HepG2 (cell line): ENCODE results near the gene RBM44. TPM values are rescaled to one million over a fixed set of nuclear protein-coding genes. Genes with fewer than 3 reads are reported as not detected.

ENCODE experiments used
- ATAC-seq: fragments of 200-7000 bp; cut with Tn5 transposase; 3 replicates; pipeline ENCODE4 v1.9.1; 2020; ENCODE audit warnings: mild to moderate bottlenecking, moderate library complexity
- BruUV-seq: library from RNA; stranded (reverse); fragments of 400-500 nt; replicated peaks from 2 replicates; lab custom pipeline; 2021; lab: Mats Ljungman, UMichigan
- CTCF ChIA-PET: fragments of 300-600 bp; formaldehyde crosslinking; extraction: SDS; loops from one replicate; lab custom pipeline; 2021; ENCODE audit warnings: low total read pairs, inconsistent platforms, low intra/inter-chr PET ratio; lab: Yijun Ruan, JAX
- POLR2A ChIA-PET: fragments of 350-600 bp; sonication (Branson Sonifier 250); formaldehyde crosslinking; loops from one replicate; lab custom pipeline; 2020; ENCODE audit warnings: antibody characterized with exemption, inconsistent platforms; lab: Yijun Ruan, JAX
- DNase-seq: peaks from one replicate; pipeline ENCODE4 v3.0.0-alpha.2; 2015; ENCODE audit warnings: low spot score
- FAIRE-seq: peaks from 3 replicates; lab custom pipeline; 2011; peaks lifted over from hg19 to GRCh38; lab: Jason Lieb, UNC
- H2AFZ ChIP-seq: one replicate; pipeline ENCODE4 v1.6.1; 2011; ENCODE audit warnings: low read length, inconsistent platforms
- H3K27ac ChIP-seq: fragments of 300-600 bp; 3 replicates; pipeline ENCODE4 v1.8.0; 2011; ENCODE audit warnings: mixed run types, mild to moderate bottlenecking, mixed read lengths, low read length, inconsistent platforms; ENCODE audit not compliant: insufficient read depth; ENCODE audit errors: extremely low read length
- H3K27me3 ChIP-seq, 2 experiments: fragments of 200-600 bp in 1 of 2; 2 replicates in 1 of 2; 3 replicates in 1 of 2; pipeline versions ENCODE4 v1.6.0 to v1.8.0; 2011; ENCODE audit warnings: low read length in 2 of 2, mild to moderate bottlenecking in 2 of 2, moderate library complexity in 2 of 2, inconsistent platforms in 1 of 2; ENCODE audit not compliant: insufficient read depth in 2 of 2, control insufficient read depth in 1 of 2
- H3K36me3 ChIP-seq, 2 experiments: fragments of 200-600 bp in 1 of 2; replicated peaks in 1 of 2; 2 replicates in 1 of 2; 3 replicates in 1 of 2; pipeline versions ENCODE4 v1.5.1 to v1.8.0; 2011; ENCODE audit warnings: low read length in 2 of 2, inconsistent platforms in 1 of 2; ENCODE audit not compliant: insufficient read depth in 2 of 2, control insufficient read depth in 1 of 2
- H3K4me1 ChIP-seq: 2 replicates; pipeline ENCODE4 v1.5.1; 2012; ENCODE audit warnings: low read length, inconsistent platforms; ENCODE audit not compliant: insufficient read depth
- H3K4me2 ChIP-seq: 2 replicates; pipeline ENCODE4 v1.6.0; 2011; ENCODE audit warnings: low read depth, low read length, inconsistent platforms
- H3K4me3 ChIP-seq, 3 experiments: fragments of 200-600 bp in 1 of 3; sonication (generic), shearing (Covaris generic) in 1 of 3; replicated peaks in 1 of 3; 2 replicates each; pipeline ENCODE4 v1.5.1; 2011 to 2016; ENCODE audit warnings: low read length in 3 of 3, inconsistent platforms in 2 of 3, low read depth in 2 of 3, mild to moderate bottlenecking in 2 of 3, control low read depth in 1 of 3, mixed read lengths in 1 of 3; ENCODE audit not compliant: insufficient read depth in 1 of 3
- H3K79me2 ChIP-seq: one replicate; pipeline ENCODE4 v1.6.1; 2011; ENCODE audit warnings: low read length, inconsistent platforms; ENCODE audit not compliant: insufficient read depth
- H3K9ac ChIP-seq: 2 replicates; pipeline ENCODE4 v1.6.0; 2011; ENCODE audit warnings: mild to moderate bottlenecking, low read depth, low read length, inconsistent platforms; ENCODE audit not compliant: insufficient read depth
- H3K9me3 ChIP-seq: 2 replicates; pipeline ENCODE4 v1.5.1; 2012; ENCODE audit warnings: mild to moderate bottlenecking, low read length
- H4K20me1 ChIP-seq: 2 replicates; pipeline ENCODE4 v1.6.0; 2011; ENCODE audit warnings: inconsistent platforms, mild to moderate bottlenecking, low read length, moderate library complexity; ENCODE audit not compliant: insufficient read depth
- CAMTA2 ChIP-seq: sonication (generic); formaldehyde crosslinking; IDR thresholded peaks from 2 replicates; pipeline ENCODE4 v1.4.0; 2020; ENCODE audit warnings: mild to moderate bottlenecking, missing genetic modification reagents, borderline replicate concordance
- HNF4A ChIP-seq: sonication (generic); formaldehyde crosslinking; IDR thresholded peaks from 2 replicates; pipeline ENCODE4 v1.4.0; 2020; ENCODE audit warnings: missing genetic modification reagents
- HNRNPLL ChIP-seq: fragments of 200-400 bp; formaldehyde crosslinking; IDR thresholded peaks from 2 replicates; pipeline ENCODE4 v1.6.1; 2017; ENCODE audit warnings: mild to moderate bottlenecking, low read depth, low read length; ENCODE audit not compliant: poor library complexity, severe bottlenecking
- NR2F1 ChIP-seq, 2 experiments: fragments of 450-650 bp in 1 of 2; formaldehyde crosslinking in 1 of 2; IDR thresholded peaks; 2 replicates each; pipeline versions ENCODE4 v1.5.0 to v1.6.1; 2016 to 2020; ENCODE audit warnings: mild to moderate bottlenecking in 1 of 2, missing compliant biosample characterization in 1 of 2, missing genetic modification reagents in 1 of 2, moderate library complexity in 1 of 2
- SKIL ChIP-seq: sonication (generic); formaldehyde crosslinking; IDR thresholded peaks from 2 replicates; pipeline ENCODE4 v1.8.0; 2022; ENCODE audit warnings: missing genetic modification reagents, mild to moderate bottlenecking, moderate library complexity, borderline replicate concordance
- ZNF263 ChIP-seq: sonication (generic); formaldehyde crosslinking; IDR thresholded peaks from 2 replicates; pipeline ENCODE4 v1.4.0; 2020; ENCODE audit warnings: missing genetic modification reagents
- ZNF451 ChIP-seq: sonication (generic); formaldehyde crosslinking; IDR thresholded peaks from 2 replicates; pipeline ENCODE4 v1.5.0; 2020; ENCODE audit warnings: mild to moderate bottlenecking, missing genetic modification reagents
- ZNF772 ChIP-seq: sonication (generic); formaldehyde crosslinking; IDR thresholded peaks from 2 replicates; pipeline ENCODE4 v1.5.0; 2020; ENCODE audit warnings: mild to moderate bottlenecking, missing genetic modification reagents
- WGBS: methylation state at CpG from one replicate; pipeline ENCODE4 v1.1.6; 2017; ENCODE audit warnings: low lambda C conversion rate; 5-methylcytosine and 5-hydroxymethylcytosine counted together
- in situ Hi-C: cut with HindIII; loops from 2 replicates; pipeline ENCODE4 v1.10.0; 2017; ENCODE audit warnings: low pct_unique_long_range_greater_than_20kb; ENCODE audit not compliant: extremely low pct_ligation_motif_present
- intact Hi-C: fragments of 100-400 bp; cut with micrococcal nuclease; formaldehyde crosslinking; loops from one replicate; pipeline ENCODE4 v1.10.0; 2022; ENCODE audit not compliant: unreplicated experiment
- polyA plus RNA-seq, 8 experiments: library from polyadenylated mRNA; depleted of rRNA in 3 of 8; stranded (reverse) in 7 of 8; unstranded in 1 of 8; fragments of >200 nt; fragmentation: Illumina TruSeq in 4 of 8; extraction: Trizol in 4 of 8; gene quantifications; 2 replicates each; pipeline versions ENCODE4 v1.2.1 to v1.2.3, GENCODE V29; 2011 to 2016; ENCODE audit warnings: low read depth in 4 of 8, missing spikeins in 1 of 8, mixed read lengths in 1 of 8; ENCODE audit not compliant: insufficient read depth in 1 of 8
- total RNA-seq, 5 experiments: library from RNA; depleted of rRNA; stranded (reverse); fragments of >200 nt; fragmentation: Illumina TruSeq; extraction: Trizol; gene quantifications; 2 replicates each; pipeline ENCODE4 v1.2.3, GENCODE V29; 2016; ENCODE audit warnings: low read depth in 1 of 5

Gene RBM44
- total and polyA plus RNA-seq, 2 of the 13 experiments (the other 11 are each of a cell fraction or from before 2014, with no cell fraction given), result 0.13 to 0.50 TPM

DNA sequence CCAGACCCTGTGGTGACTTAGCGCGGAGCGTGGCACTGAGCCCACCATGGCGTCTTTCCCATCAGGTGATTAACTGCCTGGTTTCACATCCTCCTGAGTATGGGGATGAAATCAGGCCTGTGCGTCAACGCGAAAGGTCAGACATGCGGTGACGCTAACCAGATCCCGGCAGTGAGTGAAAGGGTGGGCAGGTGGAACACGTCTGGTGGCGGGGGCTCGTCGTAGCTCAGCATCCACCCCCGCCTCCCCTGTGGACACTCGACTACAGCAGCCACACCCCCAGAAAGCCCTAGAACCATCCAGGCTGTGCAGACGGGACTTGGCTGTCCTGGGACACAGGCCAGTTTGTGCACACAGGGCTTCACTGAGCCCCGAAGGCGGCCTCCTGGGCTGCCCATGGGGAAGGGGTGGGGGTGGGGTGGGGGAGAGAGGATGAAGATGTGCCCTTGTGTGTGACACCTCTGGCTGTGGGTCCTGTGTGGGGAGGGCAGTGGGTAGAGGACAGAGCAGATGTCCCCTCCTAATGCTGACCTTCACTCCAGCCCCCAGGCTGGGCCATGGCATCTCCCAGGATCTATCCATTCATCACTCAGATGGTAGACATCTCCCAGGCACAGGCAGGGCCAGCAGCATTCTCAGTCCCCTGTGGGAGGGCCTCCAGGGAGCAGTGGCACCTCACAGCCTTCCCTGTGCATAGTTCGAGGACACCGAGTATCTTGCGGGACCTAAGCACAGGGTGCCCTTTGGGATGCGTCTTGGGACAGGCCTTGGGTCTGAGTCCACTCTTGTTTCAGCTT is 88.3 kb downstream of the RBM44 start:
- POLR2A ChIA-PET, result no interaction called here
- in situ Hi-C loops, result no loop called here
- peak; percentile 13 for ATAC-seq

More for the DNA sequence above, 88.3 kb downstream of the RBM44 start:
- H3K4me3 ChIP-seq, result no peak overlapping the region
- FAIRE-seq (no peak), DNase-seq (no peak)
- CTCF ChIA-PET, result no interaction called here
- no peaks in the 10 kb centered on the region for H3K9me3 ChIP-seq
- no peaks in the 10 kb centered on the region for H4K20me1 ChIP-seq
- H3K27ac ChIP-seq, result no peak overlapping the region
- no peak for TF ChIP-seq CAMTA2 (CRISPR knock-in tag)
- TF ChIP-seq HNF4A (CRISPR knock-in tag), result no peak
- TF ChIP-seq NR2F1 (CRISPR knock-in tag; IDR thresholded peaks at IDR 0.05), result no peak
- TF ChIP-seq ZNF263 (CRISPR knock-in tag), result no peak
- no peak for TF ChIP-seq ZNF772 (CRISPR knock-in tag)
- TF ChIP-seq SKIL, result no peak
- no peak for TF ChIP-seq ZNF451 (CRISPR knock-in tag)
- no peak for TF ChIP-seq HNRNPLL
- H3K36me3 ChIP-seq, result no peaks in the 10 kb centered on the region
- H3K9ac ChIP-seq, result no peak overlapping the region
- intact Hi-C loops, result no loop called here
- no peak overlapping the region for H3K4me2 ChIP-seq
- no peaks in the 10 kb centered on the region for H3K79me2 ChIP-seq
- H3K27me3 ChIP-seq, result peaks cover 12 to 27% of the 10 kb centered on the region in 2 experiments
- peaks cover 24% of the 10 kb centered on the region; the same call in 1 of the 2 replicates for H3K4me1 ChIP-seq
- H2AFZ ChIP-seq, result no peak overlapping the region
- 69% methylated on average over 22 of the region's 23 CpGs for WGBS
- no TSS peak for BruUV-seq
